ENCODE measurements around the gene NEK5.

- TF ChIP-seq CTCF (IDR thresholded peaks at IDR 0.05) (no peak), POLR2A (IDR thresholded peaks at IDR 0.05) (no peak)
These were observed 122.2 kb downstream of the NEK5 start for GRCh38 chr13:52006523-52007245.
